Measurements from ENCODE around the gene SVEP1. TPM values are rescaled to one million over a fixed set of nuclear protein-coding genes. Genes with fewer than 3 reads are reported as not detected.

The SVEP1 gene
- total and polyA plus RNA-seq, 3 experiments from 2014 or later = not detected

GRCh38 chr9:110340306-110340705, 239.2 kb downstream of the SVEP1 start:
- no peaks in the 10 kb centered on the region for H3K36me3 ChIP-seq (ENCODE audit: insufficient read depth, low read length)
- Mint-ChIP-seq H3K4me3 (no peak overlapping the region), H3K27ac (no peak overlapping the region), H3K36me3 (no peaks in the 10 kb centered on the region), H3K9me3 (peaks cover 0 to 2% (median 0%) of the 10 kb centered on the region in 5 donors), H3K27me3 (peaks cover 1 to 13% of the 10 kb centered on the region in 2 donors), H3K4me1 (no peaks in the 10 kb centered on the region)
- no peak for DNase-seq
- ChIA-PET CTCF (no interaction called here), POLR2A (no interaction called here)
- H3K27ac ChIP-seq (ENCODE audit: low read depth, low read length) = no peak overlapping the region
- no peaks in the 10 kb centered on the region for H3K27me3 ChIP-seq (ENCODE audit: insufficient read depth, low read length, poor library complexity, severe bottlenecking)
- no peak overlapping the region for H3K4me3 ChIP-seq (ENCODE audit: low read length)
- no peaks in the 10 kb centered on the region for H3K4me1 ChIP-seq (ENCODE audit: insufficient read depth, low read length)
- H3K9me3 ChIP-seq (ENCODE audit: low read length) = no peaks in the 10 kb centered on the region

GRCh38 chr9:110338143-110338542, 241.4 kb downstream of the SVEP1 start:
- H3K4me1 ChIP-seq (ENCODE audit: insufficient read depth, low read length) = no peaks in the 10 kb centered on the region
- ChIA-PET POLR2A (no interaction called here), CTCF (no interaction called here)
- no peaks in the 10 kb centered on the region for H3K36me3 ChIP-seq (ENCODE audit: insufficient read depth, low read length)
- DNase-seq = no peak
- no peak overlapping the region for H3K4me3 ChIP-seq (ENCODE audit: low read length)
- H3K9me3 Mint-ChIP-seq = peaks cover 0 to 2% (median 0%) of the 10 kb centered on the region in 5 donors
- peaks cover 1 to 17% of the 10 kb centered on the region in 2 donors for H3K27me3 Mint-ChIP-seq
- H3K27me3 ChIP-seq (ENCODE audit: insufficient read depth, low read length, poor library complexity, severe bottlenecking) = no peaks in the 10 kb centered on the region
- H3K27ac Mint-ChIP-seq = no peak overlapping the region
- H3K9me3 ChIP-seq (ENCODE audit: low read length) = no peaks in the 10 kb centered on the region
- H3K27ac ChIP-seq (ENCODE audit: low read depth, low read length) = no peak overlapping the region
- H3K4me1 Mint-ChIP-seq = no peaks in the 10 kb centered on the region
- no peak overlapping the region for H3K4me3 Mint-ChIP-seq
- H3K36me3 Mint-ChIP-seq = no peaks in the 10 kb centered on the region

- no peaks in the 10 kb centered on the region for H3K36me3 Mint-ChIP-seq
- H3K4me1 Mint-ChIP-seq = no peaks in the 10 kb centered on the region
- H3K4me1 ChIP-seq (ENCODE audit: insufficient read depth, low read length) = no peaks in the 10 kb centered on the region
- peaks cover 0 to 2% (median 0%) of the 10 kb centered on the region in 5 donors for H3K9me3 Mint-ChIP-seq
- POLR2A ChIA-PET = no interaction called here
- DNase-seq = no peak
- no peaks in the 10 kb centered on the region for H3K36me3 ChIP-seq (ENCODE audit: insufficient read depth, low read length)
- CTCF ChIA-PET = no interaction called here
- H3K27ac ChIP-seq (ENCODE audit: low read depth, low read length) = no peak within 1 kb of the TSS
- peak within 1 kb of the TSS in 1 of 8 donors; percentile 61 for H3K27ac Mint-ChIP-seq
- H3K9me3 ChIP-seq (ENCODE audit: low read length) = no peaks in the 10 kb centered on the region
- no peaks in the 10 kb centered on the region for H3K27me3 ChIP-seq (ENCODE audit: insufficient read depth, low read length, poor library complexity, severe bottlenecking)
- H3K27me3 Mint-ChIP-seq = peaks cover 0 to 20% of the 10 kb centered on the region in 2 donors
- no peak within 1 kb of the TSS for H3K4me3 ChIP-seq (ENCODE audit: low read length)
- H3K4me3 Mint-ChIP-seq = no peak within 1 kb of the TSS
These were observed 241.8 kb downstream of the SVEP1 start, which contains the start of gene TXNDC8 for GRCh38 chr9:110337727-110338126. Gene TXNDC8 (minus strand): TSS chr9:110337863.

- ChIA-PET POLR2A (no interaction called here), CTCF (no interaction called here)
These were observed 243.2 kb downstream of the SVEP1 start for GRCh38 chr9:110336363-110336762.

GRCh38 chr9:110334871-110335270, 244.7 kb downstream of the SVEP1 start:
- Histone ChIP-seq H3K27me3 (ENCODE audit: insufficient read depth, low read length, poor library complexity, severe bottlenecking) (no peaks in the 10 kb centered on the region), H3K27ac (ENCODE audit: low read depth, low read length) (no peak overlapping the region), H3K9me3 (ENCODE audit: low read length) (no peaks in the 10 kb centered on the region), H3K4me3 (ENCODE audit: low read length) (no peak overlapping the region), H3K36me3 (ENCODE audit: insufficient read depth, low read length) (no peaks in the 10 kb centered on the region), H3K4me1 (ENCODE audit: insufficient read depth, low read length) (no peaks in the 10 kb centered on the region)
- Mint-ChIP-seq H3K4me1 (no peaks in the 10 kb centered on the region), H3K9me3 (no peaks in the 10 kb centered on the region), H3K27ac (no peak overlapping the region), H3K27me3 (peaks cover 0 to 18% of the 10 kb centered on the region in 2 donors), H3K36me3 (no peaks in the 10 kb centered on the region), H3K4me3 (no peak overlapping the region)
- POLR2A ChIA-PET = no interaction called here
- CTCF ChIA-PET = no interaction called here
- DNase-seq = no peak

More at GRCh38 chr9:110336363-110336762, 243.2 kb downstream of the SVEP1 start:
- no peaks in the 10 kb centered on the region for H3K4me1 ChIP-seq (ENCODE audit: insufficient read depth, low read length)
- Mint-ChIP-seq H3K4me1 (no peaks in the 10 kb centered on the region), H3K9me3 (peaks cover 0 to under 1% (median 0%) of the 10 kb centered on the region in 5 donors), H3K36me3 (no peaks in the 10 kb centered on the region), H3K27ac (no peak overlapping the region), H3K4me3 (no peak overlapping the region), H3K27me3 (peaks cover 0 to 20% of the 10 kb centered on the region in 2 donors)
- H3K27me3 ChIP-seq (ENCODE audit: insufficient read depth, low read length, poor library complexity, severe bottlenecking) = no peaks in the 10 kb centered on the region
- DNase-seq = no peak
- H3K4me3 ChIP-seq (ENCODE audit: low read length) = no peak overlapping the region
- H3K9me3 ChIP-seq (ENCODE audit: low read length) = no peaks in the 10 kb centered on the region
- H3K36me3 ChIP-seq (ENCODE audit: insufficient read depth, low read length) = no peaks in the 10 kb centered on the region
- H3K27ac ChIP-seq (ENCODE audit: low read depth, low read length) = no peak overlapping the region

GRCh38 chr9:110334183-110334582, 245.4 kb downstream of the SVEP1 start:
- H3K27ac ChIP-seq (ENCODE audit: low read depth, low read length) = no peak overlapping the region
- H3K27me3 Mint-ChIP-seq = peaks cover 0 to 18% of the 10 kb centered on the region in 2 donors
- no peaks in the 10 kb centered on the region for H3K4me1 Mint-ChIP-seq
- H3K4me3 Mint-ChIP-seq = no peak overlapping the region
- no peak overlapping the region for H3K4me3 ChIP-seq (ENCODE audit: low read length)
- DNase-seq = no peak
- no peaks in the 10 kb centered on the region for H3K4me1 ChIP-seq (ENCODE audit: insufficient read depth, low read length)
- H3K36me3 ChIP-seq (ENCODE audit: insufficient read depth, low read length) = no peaks in the 10 kb centered on the region
- H3K27ac Mint-ChIP-seq = no peak overlapping the region
- ChIA-PET CTCF (no interaction called here), POLR2A (no interaction called here)
- no peaks in the 10 kb centered on the region for H3K27me3 ChIP-seq (ENCODE audit: insufficient read depth, low read length, poor library complexity, severe bottlenecking)
- no peaks in the 10 kb centered on the region for H3K9me3 ChIP-seq (ENCODE audit: low read length)
- no peaks in the 10 kb centered on the region for H3K9me3 Mint-ChIP-seq
- H3K36me3 Mint-ChIP-seq = no peaks in the 10 kb centered on the region

GRCh38 chr9:110332766-110333165, 246.8 kb downstream of the SVEP1 start:
- no peak for DNase-seq
- ChIA-PET CTCF (no interaction called here), POLR2A (no interaction called here)
- Mint-ChIP-seq H3K4me3 (no peak overlapping the region), H3K9me3 (no peaks in the 10 kb centered on the region), H3K27ac (peak overlapping the region in 1 of 8 donors; percentile 7), H3K36me3 (no peaks in the 10 kb centered on the region), H3K27me3 (peaks cover 0 to 18% of the 10 kb centered on the region in 2 donors), H3K4me1 (no peaks in the 10 kb centered on the region)
- H3K27me3 ChIP-seq (ENCODE audit: insufficient read depth, low read length, poor library complexity, severe bottlenecking) = no peaks in the 10 kb centered on the region
- no peaks in the 10 kb centered on the region for H3K36me3 ChIP-seq (ENCODE audit: insufficient read depth, low read length)
- H3K4me1 ChIP-seq (ENCODE audit: insufficient read depth, low read length) = no peaks in the 10 kb centered on the region
- H3K27ac ChIP-seq (ENCODE audit: low read depth, low read length) = no peak overlapping the region
- no peaks in the 10 kb centered on the region for H3K9me3 ChIP-seq (ENCODE audit: low read length)
- H3K4me3 ChIP-seq (ENCODE audit: low read length) = no peak overlapping the region

- no peaks in the 10 kb centered on the region for H3K36me3 Mint-ChIP-seq
- no peak overlapping the region for H3K27ac ChIP-seq (ENCODE audit: low read depth, low read length)
- no peak overlapping the region for H3K27ac Mint-ChIP-seq
- H3K4me1 Mint-ChIP-seq = no peaks in the 10 kb centered on the region
- no peaks in the 10 kb centered on the region for H3K4me1 ChIP-seq (ENCODE audit: insufficient read depth, low read length)
- H3K27me3 Mint-ChIP-seq = peaks cover 4 to 10% of the 10 kb centered on the region in 2 donors
- H3K27me3 ChIP-seq (ENCODE audit: insufficient read depth, low read length, poor library complexity, severe bottlenecking) = no peaks in the 10 kb centered on the region
- no peak overlapping the region for H3K4me3 ChIP-seq (ENCODE audit: low read length)
- no peaks in the 10 kb centered on the region for H3K9me3 ChIP-seq (ENCODE audit: low read length)
- H3K9me3 Mint-ChIP-seq = no peaks in the 10 kb centered on the region
- CTCF ChIA-PET = no interaction called here
- POLR2A ChIA-PET = no interaction called here
- DNase-seq = no peak
- no peak overlapping the region for H3K4me3 Mint-ChIP-seq
- H3K36me3 ChIP-seq (ENCODE audit: insufficient read depth, low read length) = no peaks in the 10 kb centered on the region
These were observed 248.9 kb downstream of the SVEP1 start for GRCh38 chr9:110330484-110331105.
